ENCODE data around the gene HOPX.

- no peak for TF ChIP-seq GATA3 (IDR thresholded peaks at IDR 0.05; ENCODE audit: low read depth, low read length)
- TF ChIP-seq GATA2 (IDR thresholded peaks at IDR 0.05; ENCODE audit: low read depth, low read length): no peak
Measured at GRCh38 chr4:56630876-56631666, 50.0 kb downstream of the HOPX start.

All from SH-SY5Y (cell line).